ENCODE results near the gene FER.

The FER gene

GRCh38 chr5:109225716-109226625 lies 478.3 kb downstream of the FER start:
- in situ Hi-C loops (cut with HindIII; ENCODE audit: low pct_ligation_motif_present, low pct_unique_long_range_greater_than_20kb, low sequenced_read_pairs), result no loop called here
- no peak for DNase-seq

DNA sequence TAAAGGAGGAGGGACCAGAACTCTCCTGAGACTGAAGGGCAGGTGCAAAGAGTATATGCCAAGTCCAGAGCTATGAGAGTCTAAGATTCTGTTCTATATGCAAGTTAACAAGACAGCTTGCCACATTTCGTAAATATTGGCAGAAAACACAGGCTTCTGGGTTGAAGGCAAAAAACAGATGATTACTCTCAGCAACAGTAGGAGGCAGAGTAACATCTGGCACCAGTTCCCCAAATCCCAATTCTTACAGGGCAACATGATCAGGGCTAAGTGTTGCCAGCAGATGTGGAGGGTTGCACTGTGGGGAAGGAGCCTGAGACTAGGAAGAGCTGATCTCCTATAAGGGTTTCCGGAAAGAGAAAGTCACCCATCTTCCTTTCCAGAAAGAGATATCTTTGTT lies 482.7 kb downstream of the FER start:
- no peak for DNase-seq
- in situ Hi-C loops (cut with HindIII; ENCODE audit: low pct_ligation_motif_present, low pct_unique_long_range_greater_than_20kb, low sequenced_read_pairs), result no loop called here

- DNase-seq, result no peak
- in situ Hi-C loops (cut with HindIII; ENCODE audit: low pct_ligation_motif_present, low pct_unique_long_range_greater_than_20kb, low sequenced_read_pairs), result no loop called here
Measured at GRCh38 chr5:109231331-109231730, 483.6 kb downstream of the FER start.

DNA sequence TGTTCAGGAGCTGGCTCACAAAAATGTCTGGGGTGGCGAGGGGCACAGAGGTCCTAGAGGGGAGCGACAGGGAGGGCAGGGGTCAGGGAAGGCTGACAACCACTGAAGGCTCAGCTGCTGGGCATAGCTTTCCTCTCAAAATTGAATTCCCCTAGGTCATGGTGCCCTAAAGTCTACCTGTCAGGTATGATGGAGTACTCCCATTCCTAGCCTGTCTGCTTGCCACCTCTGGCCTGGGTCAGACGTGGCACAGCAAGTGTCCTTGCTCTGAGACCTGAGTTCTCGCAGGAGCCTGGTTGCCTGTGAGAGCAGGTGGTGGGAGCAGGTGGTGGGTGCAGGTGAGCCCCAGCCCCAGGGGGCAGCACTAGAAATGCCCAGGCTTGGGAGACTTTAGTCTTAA lies 486.7 kb downstream of the FER start:
- in situ Hi-C loops (cut with HindIII; ENCODE audit: low pct_ligation_motif_present, low pct_unique_long_range_greater_than_20kb, low sequenced_read_pairs), result no loop called here
- DNase-seq, result no peak

- in situ Hi-C loops (cut with HindIII; ENCODE audit: low pct_ligation_motif_present, low pct_unique_long_range_greater_than_20kb, low sequenced_read_pairs), result no loop called here
- no peak for DNase-seq
Measured at GRCh38 chr5:109239456-109239855, 491.8 kb downstream of the FER start.

DNA sequence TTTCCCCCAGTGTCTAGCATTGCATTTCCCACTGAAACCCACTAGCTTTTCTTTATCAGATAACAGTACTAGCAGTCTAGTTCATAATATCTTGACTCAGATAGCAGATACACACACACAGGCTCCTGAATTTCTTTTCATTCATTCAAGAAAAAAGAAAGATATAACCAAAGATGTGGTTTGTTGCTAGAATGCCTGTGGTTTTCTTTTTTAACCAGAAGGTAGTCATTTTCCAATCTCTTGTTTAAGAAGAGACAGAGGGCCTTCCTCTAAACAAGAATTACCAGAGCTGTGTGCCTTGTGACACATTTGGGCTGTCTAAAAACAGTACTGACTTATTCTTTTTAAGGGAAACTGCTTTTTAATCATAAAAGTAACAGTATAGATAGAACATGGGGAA lies 494.8 kb downstream of the FER start:
- no peak for DNase-seq
- in situ Hi-C loops (cut with HindIII; ENCODE audit: low pct_ligation_motif_present, low pct_unique_long_range_greater_than_20kb, low sequenced_read_pairs), result no loop called here

DNA sequence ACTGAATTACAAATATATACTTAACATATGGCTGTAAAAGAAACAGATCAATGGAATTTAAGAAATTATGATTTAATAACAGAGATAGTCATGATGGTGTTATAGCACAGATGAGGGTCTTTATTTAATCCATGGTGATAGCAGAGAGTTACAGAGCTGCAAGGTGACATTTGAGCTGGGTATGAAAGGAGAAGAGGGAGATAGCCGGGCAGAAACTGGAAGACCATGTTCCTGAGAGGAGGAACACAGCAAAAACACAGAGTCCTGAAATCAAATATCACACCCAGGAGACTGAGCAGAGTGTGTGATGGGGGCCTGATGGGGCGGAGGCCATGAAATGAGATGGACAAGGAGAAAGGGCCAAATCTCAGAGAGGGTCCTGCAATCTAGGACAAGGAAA lies 498.7 kb downstream of the FER start:
- in situ Hi-C loops (cut with HindIII; ENCODE audit: low pct_ligation_motif_present, low pct_unique_long_range_greater_than_20kb, low sequenced_read_pairs), result no loop called here
- DNase-seq, result no peak

All from ACHN (cell line).